ENCODE data around the gene TUB.

Gene TUB

GRCh38 chr11:8080674-8081590 is at the start of gene TUB:
Gene TUB (plus strand): TSS chr11:8081211. CDS start chr11:8081511, 300 bp downstream.
- DNase-seq, result no peak

GRCh38 chr11:8031248-8032115 is 49.5 kb upstream of the TUB start:
- DNase-seq, result no peak

- no peak for DNase-seq
These were observed 48.9 kb upstream of the TUB start for GRCh38 chr11:8032122-8032521.

- DNase-seq, result no peak
These were observed 48.3 kb upstream of the TUB start for GRCh38 chr11:8032576-8033304.

GRCh38 chr11:8033305-8034105 is 47.5 kb upstream of the TUB start:
- DNase-seq, result peak; percentile 32

- no peak for DNase-seq
These were observed 46.9 kb upstream of the TUB start for GRCh38 chr11:8034106-8034585.

- no peak for DNase-seq
These were observed 46.3 kb upstream of the TUB start for GRCh38 chr11:8034604-8035190.

GRCh38 chr11:8035200-8035855 is 45.7 kb upstream of the TUB start:
- DNase-seq, result no peak

GRCh38 chr11:8036002-8036802 is 44.8 kb upstream of the TUB start:
- no peak for DNase-seq

GRCh38 chr11:8036986-8037385 is 44.0 kb upstream of the TUB start:
- DNase-seq, result no peak

GRCh38 chr11:8038393-8038792 is 42.6 kb upstream of the TUB start:
- DNase-seq, result no peak

GRCh38 chr11:8038811-8039529 is 42.0 kb upstream of the TUB start:
- DNase-seq, result no peak

- DNase-seq, result no peak
These were observed 41.3 kb upstream of the TUB start for GRCh38 chr11:8039530-8040260.

GRCh38 chr11:8040261-8040920 is 40.6 kb upstream of the TUB start:
- no peak for DNase-seq

GRCh38 chr11:8040921-8041285 is 40.1 kb upstream of the TUB start:
- no peak for DNase-seq

GRCh38 chr11:8041576-8041975 is 39.4 kb upstream of the TUB start:
- no peak for DNase-seq

GRCh38 chr11:8043756-8044155 is 37.3 kb upstream of the TUB start:
- DNase-seq, result no peak

GRCh38 chr11:8045839-8046238 is 35.2 kb upstream of the TUB start:
- no peak for DNase-seq
